Esophagus muscularis mucosa (tissue), 3 donors: ENCODE data around the gene RPN1.

ENCODE experiments used
- CTCF ChIP-seq, 3 experiments: fragments of 200-600 bp in 2 of 3; fragments of 450-650 bp in 1 of 3; sonication (generic) in 2 of 3; IDR thresholded peaks; one replicate each; pipeline ENCODE4 v1.5.1; 2017 to 2019; ENCODE audit warnings: antibody characterized with exemption in 3 of 3, mild to moderate bottlenecking in 2 of 3, moderate library complexity in 1 of 3
- POLR2AphosphoS5 ChIP-seq, 2 donors: sonication (generic); formaldehyde crosslinking; IDR thresholded peaks; one replicate each; pipeline ENCODE4 v1.6.1; 2017; ENCODE audit warnings: antibody characterized with exemption in 2 of 2

DNA sequence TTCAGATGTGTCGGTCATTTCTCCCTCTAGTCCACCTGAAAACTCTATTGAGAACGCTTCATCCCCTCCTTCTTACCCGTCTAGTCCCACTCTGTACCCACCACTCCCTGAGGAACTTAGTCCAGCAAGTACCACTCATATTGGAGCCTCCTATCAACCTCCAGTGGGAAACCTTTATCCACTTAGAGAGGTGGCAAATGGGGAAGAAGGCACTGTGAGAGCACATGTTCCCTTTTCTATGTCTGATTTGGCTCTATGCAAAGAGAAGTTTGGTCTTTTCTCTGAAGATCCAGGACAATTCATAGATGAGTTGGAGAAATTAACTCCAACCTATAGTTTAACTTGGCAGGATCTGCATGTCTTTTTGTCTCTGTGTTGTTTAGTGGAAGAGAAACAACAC, 17.0 kb upstream of the RPN1 start:
- TF ChIP-seq CTCF (IDR thresholded peaks at IDR 0.05) (no peak), POLR2AphosphoS5 (IDR thresholded peaks at IDR 0.05) (no peak)
